SK-N-SH (cell line): Measurements from ENCODE around the gene GYG1. TPM values are rescaled to one million over a fixed set of nuclear protein-coding genes. Genes with fewer than 3 reads are reported as not detected.

Source experiments
- CTCF ChIA-PET: fragments of 300-600, 350-600 bp; formaldehyde crosslinking; extraction: SDS; loops from one replicate; lab custom pipeline; 2021; lab: Yijun Ruan, JAX
- POLR2A ChIA-PET: fragments of 350-600 bp; sonication (Branson Sonifier 250); formaldehyde crosslinking; extraction: SDS; loops from one replicate; lab custom pipeline; 2020; ENCODE audit warnings: antibody characterized with exemption, inconsistent platforms; lab: Yijun Ruan, JAX
- DNase-seq: peaks from one replicate; pipeline ENCODE4 v3.0.0; 2012
- H2AFZ ChIP-seq: fragments of 200-600 bp; sonication (generic); 2 replicates; pipeline ENCODE4 v1.8.1; 2016; ENCODE audit warnings: antibody characterized with exemption, mild to moderate bottlenecking, low read depth
- H3F3A ChIP-seq: fragments of 200-600 bp; sonication (generic); replicated peaks from 2 replicates; pipeline ENCODE3; 2016; ENCODE audit warnings: antibody characterized with exemption, mild to moderate bottlenecking; ENCODE audit not compliant: insufficient read depth
- H3K27ac ChIP-seq, 2 experiments: fragments of 200-500 bp in 1 of 2; fragments of 200-600 bp in 1 of 2; sonication (Bioruptor generic) in 1 of 2; sonication (generic), shearing (Covaris generic) in 1 of 2; 2 replicates each; pipeline versions ENCODE4 v1.5.1 to v1.6.1; 2014 to 2016; ENCODE audit warnings: low read depth in 2 of 2, inconsistent platforms in 1 of 2, low read length in 1 of 2, mild to moderate bottlenecking in 1 of 2, mixed read lengths in 1 of 2
- H3K27me3 ChIP-seq: fragments of 200-600 bp; sonication (generic), shearing (Covaris generic); 2 replicates; pipeline ENCODE4 v1.6.1; 2016; ENCODE audit warnings: mixed run types; ENCODE audit not compliant: insufficient read depth
- H3K36me3 ChIP-seq, 2 experiments: fragments of 200-500 bp in 1 of 2; fragments of 200-600 bp in 1 of 2; sonication (Bioruptor generic) in 1 of 2; sonication (generic) in 1 of 2; replicated peaks in 1 of 2; 2 replicates each; pipeline versions ENCODE3 to v1.5.1; 2014 to 2016; ENCODE audit warnings: low read length in 1 of 2, mild to moderate bottlenecking in 1 of 2; ENCODE audit not compliant: insufficient read depth in 2 of 2, control insufficient read depth in 1 of 2
- H3K4me1 ChIP-seq, 2 experiments: fragments of 200-500 bp in 1 of 2; fragments of 200-600 bp in 1 of 2; sonication (Bioruptor generic) in 1 of 2; sonication (generic), shearing (Covaris generic) in 1 of 2; 2 replicates each; pipeline versions ENCODE4 v1.5.1 to v1.6.1; 2014 to 2016; ENCODE audit warnings: low read depth in 1 of 2, low read length in 1 of 2, mixed run types in 1 of 2; ENCODE audit not compliant: insufficient read depth in 2 of 2, control insufficient read depth in 1 of 2
- H3K4me2 ChIP-seq: fragments of 200-600 bp; sonication (generic), shearing (Covaris generic); 2 replicates; pipeline ENCODE4 v1.6.1; 2017; ENCODE audit warnings: mixed run types
- H3K4me3 ChIP-seq, 2 experiments: fragments of 200-500 bp in 1 of 2; fragments of 200-600 bp in 1 of 2; sonication (Bioruptor generic) in 1 of 2; sonication (generic), shearing (Covaris generic) in 1 of 2; 2 replicates each; pipeline versions ENCODE4 v1.5.1 to v1.8.1; 2014 to 2016; ENCODE audit warnings: low read depth in 2 of 2, inconsistent platforms in 1 of 2, low read length in 1 of 2, mild to moderate bottlenecking in 1 of 2, mixed read lengths in 1 of 2, moderate library complexity in 1 of 2
- H3K79me2 ChIP-seq: fragments of 200-600 bp; sonication (generic); 2 replicates; pipeline ENCODE4 v1.8.1; 2017; ENCODE audit warnings: mild to moderate bottlenecking; ENCODE audit not compliant: insufficient read depth
- H3K9ac ChIP-seq: fragments of 200-600 bp; sonication (generic); 2 replicates; pipeline ENCODE4 v1.6.1; 2017; ENCODE audit warnings: mixed run types
- H3K9me2 ChIP-seq: fragments of 200-600 bp; sonication (generic); 2 replicates; pipeline ENCODE4 v1.6.1; 2017; ENCODE audit warnings: mixed run types
- H3K9me3 ChIP-seq: fragments of 200-600 bp; sonication (generic); 2 replicates; pipeline ENCODE4 v1.6.1; 2017; ENCODE audit warnings: mixed run types, mild to moderate bottlenecking, moderate library complexity
- H4K20me1 ChIP-seq: fragments of 200-600 bp; sonication (generic); 2 replicates; pipeline ENCODE4 v1.6.1; 2017; ENCODE audit warnings: mild to moderate bottlenecking, mixed run types; ENCODE audit not compliant: insufficient read depth
- ELF1 ChIP-seq: IDR thresholded peaks from 2 replicates; pipeline ENCODE4 v1.4.0; 2012
- EP300 ChIP-seq, 2 experiments: IDR thresholded peaks; 2 replicates each; pipeline versions ENCODE4 v1.4.0 to v1.6.1; 2012; ENCODE audit warnings: borderline replicate concordance in 1 of 2, low read depth in 1 of 2, low read length in 1 of 2
- GATA2 ChIP-seq: sonication (generic); formaldehyde crosslinking; IDR thresholded peaks from 2 replicates; pipeline ENCODE4 v1.5.0; 2020; ENCODE audit warnings: mild to moderate bottlenecking, missing genetic modification reagents
- TCF12 ChIP-seq: IDR thresholded peaks from 2 replicates; pipeline ENCODE4 v1.4.0; 2012
- WGBS: methylation state at CpG from one replicate; pipeline ENCODE4 v1.1.6; 2017; ENCODE audit warnings: low lambda C conversion rate; 5-methylcytosine and 5-hydroxymethylcytosine counted together
- polyA plus RNA-seq, 3 experiments: library from polyadenylated mRNA; depleted of rRNA; stranded (reverse); fragments of >200 nt; gene quantifications; 2 replicates each; pipeline ENCODE4 v1.2.3, GENCODE V29; 2012
- TF ChIP-seq, protein P1 (sequence below): IDR thresholded peaks from 2 replicates; pipeline ENCODE4 v1.6.1; 2012; ENCODE audit warnings: mild to moderate bottlenecking, low read depth, low read length, moderate library complexity
- TF ChIP-seq, protein P2 (sequence below): IDR thresholded peaks from 2 replicates; pipeline ENCODE4; 2012
- TF ChIP-seq, protein P3 (sequence below): IDR thresholded peaks from 2 replicates; pipeline ENCODE4 v1.4.0; 2012; ENCODE audit warnings: low read depth, borderline replicate concordance
- TF ChIP-seq, protein P4 (sequence below): fragments of 150-350 bp; IDR thresholded peaks from 2 replicates; pipeline ENCODE4 v1.6.1; 2016; ENCODE audit warnings: mild to moderate bottlenecking, low read depth, low read length

GYG1 gene
- polyA plus RNA-seq, 1 of the 3 experiments (the other 2 are of a cell fraction), result 16.8 TPM

DNA sequence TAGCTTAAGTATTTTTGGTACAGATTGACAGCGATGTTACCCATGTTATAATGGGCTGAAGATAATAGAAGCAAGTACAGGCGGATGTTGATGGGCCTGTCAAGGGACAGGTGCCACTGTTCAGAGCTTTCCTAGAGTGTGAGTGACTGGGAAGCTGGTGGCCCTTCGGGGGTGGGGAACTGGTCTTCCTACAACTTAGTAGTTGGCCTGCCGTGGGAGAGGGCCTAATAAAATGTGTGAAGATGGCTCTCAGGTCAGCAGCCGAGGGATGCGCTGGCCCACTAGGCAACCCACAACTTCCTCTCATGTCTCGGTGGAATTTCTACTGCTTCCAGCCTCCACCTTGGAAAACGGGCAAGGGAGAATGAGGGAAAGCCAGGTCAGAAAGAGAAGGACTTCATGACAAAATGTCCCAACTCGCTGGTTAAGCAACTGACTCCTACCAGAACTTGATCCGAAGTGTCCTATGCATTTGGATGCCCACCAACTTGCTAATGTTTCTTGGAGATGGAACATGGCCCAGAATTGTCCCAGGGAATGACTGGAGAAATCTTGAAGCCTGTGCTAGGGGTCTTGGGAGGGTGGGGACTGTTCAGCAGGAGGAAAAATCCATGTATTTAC lies 1.4 kb downstream of the GYG1 start:
- Histone ChIP-seq H3F3A (peaks cover 4% of the 10 kb centered on the region), H3K79me2 (peaks cover 6% of the 10 kb centered on the region; the same call in 1 of the 2 replicates), H3K9me2 (no peaks in the 10 kb centered on the region), H3K27ac (no peak overlapping the region), H3K4me1 (peaks cover 3 to 4% of the 10 kb centered on the region in 2 experiments; a peak in 1 of 4 replicates), H4K20me1 (no peaks in the 10 kb centered on the region), H3K9ac (no peak overlapping the region; the same call in 1 of the 2 replicates), H3K36me3 (peaks cover 17 to 21% of the 10 kb centered on the region in 2 experiments), H3K4me2 (peak overlapping the region; percentile 86), H3K27me3 (no peaks in the 10 kb centered on the region), H3K4me3 (peak overlapping the region; percentile 81 to 82; a peak in 3 of 4 replicates), H2AFZ (0 out of 2 replicates have a peak overlapping the region, but pooled peaks have one; percentile 99), H3K9me3 (no peaks in the 10 kb centered on the region)
- no peak for DNase-seq
- ChIA-PET POLR2A (no interaction called here), CTCF (interaction anchor here (0.8 to 2.3 kb wide), 5 partner anchors 9 to 280 kb away, joined by 3 to 9 read pairs (median 3); no protein-coding TSS in a partner anchor)
- TF ChIP-seq, protein P1, sequence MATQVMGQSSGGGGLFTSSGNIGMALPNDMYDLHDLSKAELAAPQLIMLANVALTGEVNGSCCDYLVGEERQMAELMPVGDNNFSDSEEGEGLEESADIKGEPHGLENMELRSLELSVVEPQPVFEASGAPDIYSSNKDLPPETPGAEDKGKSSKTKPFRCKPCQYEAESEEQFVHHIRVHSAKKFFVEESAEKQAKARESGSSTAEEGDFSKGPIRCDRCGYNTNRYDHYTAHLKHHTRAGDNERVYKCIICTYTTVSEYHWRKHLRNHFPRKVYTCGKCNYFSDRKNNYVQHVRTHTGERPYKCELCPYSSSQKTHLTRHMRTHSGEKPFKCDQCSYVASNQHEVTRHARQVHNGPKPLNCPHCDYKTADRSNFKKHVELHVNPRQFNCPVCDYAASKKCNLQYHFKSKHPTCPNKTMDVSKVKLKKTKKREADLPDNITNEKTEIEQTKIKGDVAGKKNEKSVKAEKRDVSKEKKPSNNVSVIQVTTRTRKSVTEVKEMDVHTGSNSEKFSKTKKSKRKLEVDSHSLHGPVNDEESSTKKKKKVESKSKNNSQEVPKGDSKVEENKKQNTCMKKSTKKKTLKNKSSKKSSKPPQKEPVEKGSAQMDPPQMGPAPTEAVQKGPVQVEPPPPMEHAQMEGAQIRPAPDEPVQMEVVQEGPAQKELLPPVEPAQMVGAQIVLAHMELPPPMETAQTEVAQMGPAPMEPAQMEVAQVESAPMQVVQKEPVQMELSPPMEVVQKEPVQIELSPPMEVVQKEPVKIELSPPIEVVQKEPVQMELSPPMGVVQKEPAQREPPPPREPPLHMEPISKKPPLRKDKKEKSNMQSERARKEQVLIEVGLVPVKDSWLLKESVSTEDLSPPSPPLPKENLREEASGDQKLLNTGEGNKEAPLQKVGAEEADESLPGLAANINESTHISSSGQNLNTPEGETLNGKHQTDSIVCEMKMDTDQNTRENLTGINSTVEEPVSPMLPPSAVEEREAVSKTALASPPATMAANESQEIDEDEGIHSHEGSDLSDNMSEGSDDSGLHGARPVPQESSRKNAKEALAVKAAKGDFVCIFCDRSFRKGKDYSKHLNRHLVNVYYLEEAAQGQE, result no peak
- no peak for TF ChIP-seq ELF1
- TF ChIP-seq, protein P2, sequence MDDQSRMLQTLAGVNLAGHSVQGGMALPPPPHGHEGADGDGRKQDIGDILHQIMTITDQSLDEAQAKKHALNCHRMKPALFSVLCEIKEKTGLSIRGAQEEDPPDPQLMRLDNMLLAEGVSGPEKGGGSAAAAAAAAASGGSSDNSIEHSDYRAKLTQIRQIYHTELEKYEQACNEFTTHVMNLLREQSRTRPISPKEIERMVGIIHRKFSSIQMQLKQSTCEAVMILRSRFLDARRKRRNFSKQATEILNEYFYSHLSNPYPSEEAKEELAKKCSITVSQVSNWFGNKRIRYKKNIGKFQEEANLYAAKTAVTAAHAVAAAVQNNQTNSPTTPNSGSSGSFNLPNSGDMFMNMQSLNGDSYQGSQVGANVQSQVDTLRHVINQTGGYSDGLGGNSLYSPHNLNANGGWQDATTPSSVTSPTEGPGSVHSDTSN, result no peak
- 98% methylated on average over 10 of the region's 10 CpGs for WGBS

DNA sequence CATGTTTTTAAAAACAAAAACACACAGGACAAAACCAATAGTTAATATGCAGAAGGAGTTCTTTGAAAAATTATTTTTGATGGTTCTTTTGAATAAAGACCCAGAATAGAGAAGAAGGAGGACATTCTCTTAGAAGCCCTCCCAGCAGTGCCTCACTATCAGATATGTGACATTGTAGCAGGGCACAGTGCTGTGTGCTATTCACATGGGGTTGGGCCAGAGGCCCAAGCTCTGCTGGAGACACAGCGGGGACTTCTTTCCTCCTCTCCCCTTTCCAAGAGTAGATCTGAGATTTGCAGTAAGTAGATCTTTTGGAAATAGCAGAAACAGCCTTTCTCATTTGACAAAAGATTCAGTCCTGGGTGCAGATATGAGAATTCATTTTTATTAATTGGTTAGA lies 6.3 kb downstream of the GYG1 start:
- ChIA-PET CTCF (no interaction called here), POLR2A (no interaction called here)
- WGBS, result 100% methylated on average over 1 of the region's 1 CpG
- Histone ChIP-seq H2AFZ (no peak overlapping the region), H3K9me3 (no peaks in the 10 kb centered on the region), H3K27ac (no peak overlapping the region), H3F3A (no peaks in the 10 kb centered on the region), H3K27me3 (no peaks in the 10 kb centered on the region), H3K9me2 (no peaks in the 10 kb centered on the region), H3K36me3 (peaks cover 26 to 50% of the 10 kb centered on the region in 2 experiments), H3K4me3 (no peak overlapping the region)
- TF ChIP-seq GATA2, result no peak
- TF ChIP-seq, protein P1, result no peak
- TF ChIP-seq, protein P2, result no peak
- TF ChIP-seq TCF12, result no peak
- TF ChIP-seq EP300 (IDR thresholded peaks at IDR 0.05; ENCODE audit: borderline replicate concordance in 1 of 2, low read depth in 1 of 2, low read length in 1 of 2), result no peak
- TF ChIP-seq, protein P3, sequence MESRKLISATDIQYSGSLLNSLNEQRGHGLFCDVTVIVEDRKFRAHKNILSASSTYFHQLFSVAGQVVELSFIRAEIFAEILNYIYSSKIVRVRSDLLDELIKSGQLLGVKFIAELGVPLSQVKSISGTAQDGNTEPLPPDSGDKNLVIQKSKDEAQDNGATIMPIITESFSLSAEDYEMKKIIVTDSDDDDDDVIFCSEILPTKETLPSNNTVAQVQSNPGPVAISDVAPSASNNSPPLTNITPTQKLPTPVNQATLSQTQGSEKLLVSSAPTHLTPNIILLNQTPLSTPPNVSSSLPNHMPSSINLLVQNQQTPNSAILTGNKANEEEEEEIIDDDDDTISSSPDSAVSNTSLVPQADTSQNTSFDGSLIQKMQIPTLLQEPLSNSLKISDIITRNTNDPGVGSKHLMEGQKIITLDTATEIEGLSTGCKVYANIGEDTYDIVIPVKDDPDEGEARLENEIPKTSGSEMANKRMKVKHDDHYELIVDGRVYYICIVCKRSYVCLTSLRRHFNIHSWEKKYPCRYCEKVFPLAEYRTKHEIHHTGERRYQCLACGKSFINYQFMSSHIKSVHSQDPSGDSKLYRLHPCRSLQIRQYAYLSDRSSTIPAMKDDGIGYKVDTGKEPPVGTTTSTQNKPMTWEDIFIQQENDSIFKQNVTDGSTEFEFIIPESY, result no peak
- TF ChIP-seq, protein P4, sequence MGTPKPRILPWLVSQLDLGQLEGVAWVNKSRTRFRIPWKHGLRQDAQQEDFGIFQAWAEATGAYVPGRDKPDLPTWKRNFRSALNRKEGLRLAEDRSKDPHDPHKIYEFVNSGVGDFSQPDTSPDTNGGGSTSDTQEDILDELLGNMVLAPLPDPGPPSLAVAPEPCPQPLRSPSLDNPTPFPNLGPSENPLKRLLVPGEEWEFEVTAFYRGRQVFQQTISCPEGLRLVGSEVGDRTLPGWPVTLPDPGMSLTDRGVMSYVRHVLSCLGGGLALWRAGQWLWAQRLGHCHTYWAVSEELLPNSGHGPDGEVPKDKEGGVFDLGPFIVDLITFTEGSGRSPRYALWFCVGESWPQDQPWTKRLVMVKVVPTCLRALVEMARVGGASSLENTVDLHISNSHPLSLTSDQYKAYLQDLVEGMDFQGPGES, result no peak
- TF ChIP-seq, all 33 proteins: peak for 0
- no peak overlapping the region for H3K9ac ChIP-seq
- H3K4me2 ChIP-seq, result no peak overlapping the region
- H3K79me2 ChIP-seq, result peaks cover 3% of the 10 kb centered on the region; the same call in 1 of the 2 replicates
- no peaks in the 10 kb centered on the region for H4K20me1 ChIP-seq
- peaks cover under 1 to 2% of the 10 kb centered on the region in 2 experiments; a peak in 1 of 4 replicates for H3K4me1 ChIP-seq
- no peak for DNase-seq
